HG02973 (cell line): ENCODE results near the gene CD81.
A peak's percentile ranks its signal among the peaks of the same experiment; 100 is the strongest.

Experiments used
- ATAC-seq: cut with Tn5 transposase; IDR thresholded peaks from one replicate; pipeline ENCODE4 v1.9.1; 2021; ENCODE audit warnings: moderate library complexity; ENCODE audit not compliant: unreplicated experiment

Gene CD81

GRCh38 chr11:2374456-2375201 is 2.5 kb upstream of the CD81 start:
- ATAC-seq: no peak

- ATAC-seq: no peak
Observed at GRCh38 chr11:2375341-2375853, 1.7 kb upstream of the CD81 start.

GRCh38 chr11:2375964-2376551 is 1.1 kb upstream of the CD81 start:
- no peak for ATAC-seq

- ATAC-seq: peak; percentile 9
Observed at GRCh38 chr11:2377511-2378443, 667 bp downstream of the CD81 start.

GRCh38 chr11:2378527-2379210 is 1.6 kb downstream of the CD81 start:
- ATAC-seq: no peak

GRCh38 chr11:2379466-2380174 is 2.5 kb downstream of the CD81 start:
- ATAC-seq: no peak

GRCh38 chr11:2380396-2380795 is 3.3 kb downstream of the CD81 start:
- ATAC-seq: no peak

GRCh38 chr11:2380807-2381350 is 3.8 kb downstream of the CD81 start:
- no peak for ATAC-seq

GRCh38 chr11:2381494-2382128 is 4.5 kb downstream of the CD81 start:
- ATAC-seq: no peak

- no peak for ATAC-seq
Observed at GRCh38 chr11:2382129-2382517, 5.0 kb downstream of the CD81 start.

- no peak for ATAC-seq
Observed at GRCh38 chr11:2382936-2383851, 6.1 kb downstream of the CD81 start.

GRCh38 chr11:2383852-2384804 is 7.0 kb downstream of the CD81 start:
- ATAC-seq: no peak

- no peak for ATAC-seq
Observed at GRCh38 chr11:2385156-2386151, 8.3 kb downstream of the CD81 start.

GRCh38 chr11:2386591-2386990 is 9.5 kb downstream of the CD81 start:
- ATAC-seq: no peak

GRCh38 chr11:2387266-2387987 is 10.3 kb downstream of the CD81 start:
- no peak for ATAC-seq
